Thoracic aorta (tissue), 2 donors: ENCODE measurements around the gene RAPGEF2. TPM values are rescaled to one million over a fixed set of nuclear protein-coding genes. Genes with fewer than 3 reads are reported as not detected.

Experiments used
- ATAC-seq: fragments of 150-250 bp; one replicate; pipeline ENCODE4 v1.8.0; 2017; ENCODE audit warnings: low read depth; ENCODE audit not compliant: insufficient number of reproducible peaks, low FRiP score
- DNase-seq: peaks from one replicate; pipeline ENCODE4 v3.0.0-alpha.2; 2020; ENCODE audit warnings: low spot score
- H3K27ac ChIP-seq, 2 donors: fragments of 200-600 bp; sonication (generic); 1 replicate in 1 of 2; 2 replicates in 1 of 2; pipeline ENCODE4 v1.5.1; 2016; ENCODE audit warnings: mild to moderate bottlenecking in 2 of 2, moderate library complexity in 2 of 2
- H3K27me3 ChIP-seq: fragments of 200-600 bp; sonication (generic); replicated peaks from 2 replicates; pipeline ENCODE4 v1.6.0; 2016; ENCODE audit warnings: mild to moderate bottlenecking; ENCODE audit not compliant: insufficient read depth
- H3K36me3 ChIP-seq: fragments of 200-600 bp; sonication (generic); one replicate; pipeline ENCODE4 v1.5.1; 2016
- H3K4me1 ChIP-seq, 2 donors: fragments of 200-600 bp; sonication (generic); 1 replicate in 1 of 2; 2 replicates in 1 of 2; pipeline versions ENCODE4 v1.5.1 to v1.6.0; 2016; ENCODE audit warnings: low read depth in 2 of 2, mild to moderate bottlenecking in 1 of 2; ENCODE audit not compliant: control insufficient read depth in 1 of 2
- H3K4me3 ChIP-seq: fragments of 200-600 bp; sonication (generic); 2 replicates; pipeline ENCODE4 v1.5.1; 2016; ENCODE audit warnings: mild to moderate bottlenecking
- H3K9me3 ChIP-seq: fragments of 200-600 bp; sonication (generic); 2 replicates; pipeline ENCODE4 v1.5.1; 2016
- total RNA-seq, 2 donors: library from RNA; depleted of rRNA; stranded (reverse); fragments of >200 nt; gene quantifications; one replicate each; pipeline versions ENCODE4 v1.1.0 to v1.2.3, GENCODE V29; 2016
- TF ChIP-seq, protein P1 (sequence below): fragments of 200-600 bp; sonication (generic); IDR thresholded peaks from one replicate; pipeline ENCODE4 v1.5.1; 2019; ENCODE audit warnings: antibody characterized with exemption

Gene RAPGEF2
- total RNA-seq, 2 donors from 2014 or later: 63.0 to 63.6 TPM

DNA sequence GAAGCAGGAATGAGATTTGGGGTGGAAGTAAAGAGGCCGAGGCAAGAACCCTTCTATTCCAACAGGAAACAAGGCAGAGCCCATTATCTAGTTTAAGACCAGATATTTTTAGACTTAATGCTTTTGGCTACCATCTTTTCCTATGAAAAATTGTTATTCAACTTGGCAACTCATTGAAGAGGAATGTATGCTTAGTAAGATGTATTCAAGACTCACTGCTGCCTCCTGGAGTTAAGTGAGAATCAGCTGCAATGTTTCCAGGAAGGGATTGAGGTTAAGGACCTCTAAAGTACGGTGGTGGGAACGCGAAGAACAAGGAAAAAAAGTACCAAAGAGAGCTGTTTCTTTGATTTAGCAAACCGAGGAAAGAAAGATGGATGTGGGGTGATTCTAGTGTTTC is 89.1 kb downstream of the RAPGEF2 start:
- H3K36me3 ChIP-seq: no peaks in the 10 kb centered on the region
- TF ChIP-seq, protein P1, sequence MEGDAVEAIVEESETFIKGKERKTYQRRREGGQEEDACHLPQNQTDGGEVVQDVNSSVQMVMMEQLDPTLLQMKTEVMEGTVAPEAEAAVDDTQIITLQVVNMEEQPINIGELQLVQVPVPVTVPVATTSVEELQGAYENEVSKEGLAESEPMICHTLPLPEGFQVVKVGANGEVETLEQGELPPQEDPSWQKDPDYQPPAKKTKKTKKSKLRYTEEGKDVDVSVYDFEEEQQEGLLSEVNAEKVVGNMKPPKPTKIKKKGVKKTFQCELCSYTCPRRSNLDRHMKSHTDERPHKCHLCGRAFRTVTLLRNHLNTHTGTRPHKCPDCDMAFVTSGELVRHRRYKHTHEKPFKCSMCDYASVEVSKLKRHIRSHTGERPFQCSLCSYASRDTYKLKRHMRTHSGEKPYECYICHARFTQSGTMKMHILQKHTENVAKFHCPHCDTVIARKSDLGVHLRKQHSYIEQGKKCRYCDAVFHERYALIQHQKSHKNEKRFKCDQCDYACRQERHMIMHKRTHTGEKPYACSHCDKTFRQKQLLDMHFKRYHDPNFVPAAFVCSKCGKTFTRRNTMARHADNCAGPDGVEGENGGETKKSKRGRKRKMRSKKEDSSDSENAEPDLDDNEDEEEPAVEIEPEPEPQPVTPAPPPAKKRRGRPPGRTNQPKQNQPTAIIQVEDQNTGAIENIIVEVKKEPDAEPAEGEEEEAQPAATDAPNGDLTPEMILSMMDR: no peak
- ATAC-seq (no peak), DNase-seq (no peak)
- peaks cover 6 to 15% of the 10 kb centered on the region in 2 donors for H3K4me1 ChIP-seq
- H3K27ac ChIP-seq: no peak overlapping the region
- no peak overlapping the region for H3K4me3 ChIP-seq
- H3K27me3 ChIP-seq: no peaks in the 10 kb centered on the region
- H3K9me3 ChIP-seq: no peaks in the 10 kb centered on the region

DNA sequence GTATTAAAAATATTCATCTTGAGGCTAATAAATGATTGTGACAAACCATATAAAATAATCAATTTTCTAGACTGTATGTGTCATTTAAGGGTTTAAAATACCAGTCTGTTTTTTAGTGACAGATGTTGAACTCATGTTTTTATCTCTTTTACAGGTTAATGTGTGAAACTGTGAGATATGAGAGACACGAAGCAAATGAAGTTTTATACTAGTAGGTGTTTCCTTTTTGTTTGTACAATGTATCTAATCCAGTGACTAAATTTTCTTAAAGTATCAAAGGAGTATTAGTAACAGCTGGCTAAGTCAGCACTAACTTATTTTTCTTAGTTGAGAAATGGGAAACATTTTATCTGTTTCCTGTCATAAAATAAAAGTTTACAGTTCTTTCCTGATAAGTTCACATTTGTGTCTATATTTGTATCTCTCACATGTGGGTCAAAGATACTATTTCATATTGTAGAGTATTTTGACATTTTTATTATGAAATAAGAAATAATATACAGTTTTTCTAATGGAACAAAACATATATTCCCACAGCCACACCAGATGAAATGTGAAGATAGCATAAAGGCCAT is 90.3 kb downstream of the RAPGEF2 start:
- TF ChIP-seq, protein P1: no peak
- ATAC-seq: no peak
- Histone ChIP-seq H3K27ac (no peak overlapping the region), H3K36me3 (no peaks in the 10 kb centered on the region), H3K4me1 (peaks cover 6 to 24% of the 10 kb centered on the region in 2 donors), H3K27me3 (no peaks in the 10 kb centered on the region), H3K9me3 (no peaks in the 10 kb centered on the region), H3K4me3 (no peak overlapping the region)
- no peak for DNase-seq

DNA sequence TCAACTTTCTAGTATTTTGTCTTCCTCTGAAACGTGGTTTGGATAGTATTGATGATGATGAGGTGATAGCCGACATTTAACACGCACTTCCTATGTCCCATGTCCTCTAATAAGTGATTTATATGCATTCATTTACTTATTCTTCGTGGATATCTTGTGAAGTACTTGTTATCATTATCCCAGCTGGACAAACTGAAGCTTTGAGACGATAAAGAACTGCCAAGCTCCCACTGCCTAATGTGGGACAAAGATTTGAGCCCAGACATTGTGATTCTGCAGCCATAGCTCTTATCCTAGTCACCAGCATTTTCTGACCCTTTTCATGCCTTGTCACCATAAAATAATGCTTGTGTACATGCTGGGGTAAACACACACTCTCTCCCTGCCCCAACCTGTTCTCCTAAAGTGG is 92.5 kb downstream of the RAPGEF2 start:
- no peak for DNase-seq
- Histone ChIP-seq H3K27me3 (no peaks in the 10 kb centered on the region), H3K9me3 (no peaks in the 10 kb centered on the region), H3K36me3 (no peaks in the 10 kb centered on the region), H3K4me1 (peaks cover 6 to 19% of the 10 kb centered on the region in 2 donors), H3K27ac (no peak overlapping the region), H3K4me3 (no peak overlapping the region)
- no peak for ATAC-seq
- TF ChIP-seq, protein P1: no peak

DNA sequence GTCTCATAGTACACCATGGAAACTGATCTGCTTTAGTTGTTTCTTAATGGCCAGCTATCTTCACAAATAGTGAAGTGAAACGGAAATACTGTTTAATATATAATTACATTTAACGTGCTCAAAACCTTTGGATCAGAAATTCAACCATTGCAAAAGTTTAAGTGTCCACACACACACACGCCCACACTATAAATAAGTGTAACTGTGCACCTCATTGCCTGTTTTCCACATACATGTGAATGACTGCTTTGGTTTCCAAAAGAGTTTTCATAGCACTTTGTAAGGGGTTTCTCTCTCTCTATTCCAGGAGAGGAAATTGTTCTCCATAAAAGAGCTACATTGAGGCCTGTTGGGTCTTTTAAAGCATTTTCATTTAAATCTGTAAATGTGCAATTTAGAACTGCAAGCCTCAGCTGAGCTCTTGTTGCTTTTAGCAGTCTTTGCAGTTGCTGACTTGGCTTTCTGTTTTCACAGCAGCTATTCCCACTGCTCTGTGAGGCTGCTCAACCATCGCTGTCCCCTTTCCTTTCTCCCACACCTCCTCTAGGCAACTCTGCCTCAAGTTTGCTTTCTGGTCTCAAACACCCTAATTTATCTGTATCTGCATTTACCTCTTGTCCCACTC is 94.5 kb downstream of the RAPGEF2 start:
- Histone ChIP-seq H3K36me3 (no peaks in the 10 kb centered on the region), H3K27me3 (no peaks in the 10 kb centered on the region), H3K4me1 (peaks cover 8 to 30% of the 10 kb centered on the region in 2 donors), H3K27ac (peak overlapping the region; percentile 4 to 42), H3K4me3 (peak overlapping the region; percentile 29), H3K9me3 (no peaks in the 10 kb centered on the region)
- DNase-seq (no peak), ATAC-seq (peak; percentile 46)
- TF ChIP-seq, protein P1: no peak

DNA sequence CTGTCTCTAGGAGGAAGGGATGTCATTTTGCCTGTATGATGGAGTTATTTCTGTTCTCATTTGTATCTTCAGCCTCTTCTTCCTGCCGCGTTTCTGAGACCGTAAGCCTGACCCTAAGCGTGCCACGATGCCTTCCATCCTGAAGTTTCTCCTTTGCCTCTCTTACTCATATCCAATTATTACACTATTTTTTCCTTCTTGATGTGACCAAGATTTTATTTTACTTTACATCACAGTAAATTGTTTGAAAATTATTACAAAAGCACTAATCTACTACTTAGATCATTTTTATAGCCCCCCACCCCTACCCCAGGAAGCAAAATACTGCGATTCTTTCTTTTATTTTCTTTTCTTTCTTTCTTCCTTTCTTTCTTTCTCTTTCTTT is 95.0 kb downstream of the RAPGEF2 start:
- Histone ChIP-seq H3K27ac (peak overlapping the region; percentile 4 to 42), H3K4me1 (peaks cover 12 to 32% of the 10 kb centered on the region in 2 donors), H3K9me3 (no peaks in the 10 kb centered on the region), H3K4me3 (peak overlapping the region; percentile 29), H3K27me3 (no peaks in the 10 kb centered on the region), H3K36me3 (no peaks in the 10 kb centered on the region)
- no peak for ATAC-seq
- TF ChIP-seq, protein P1: no peak
- no peak for DNase-seq
